Left lung (tissue), 10 donors: Measurements from ENCODE around the gene CDCA3. TPM values are rescaled to one million over a fixed set of nuclear protein-coding genes. Genes with fewer than 3 reads are reported as not detected.
A peak's percentile ranks its signal among the peaks of the same experiment; 100 is the strongest.
"Not testable (repeated sequence)": the region's sequence is repeated elsewhere in the genome, so short reads cannot be mapped to it uniquely, and the experiment has no call there.

Experiments used
- ATAC-seq: fragments of 200-7000 bp; cut with Tn5 transposase; one replicate; pipeline ENCODE4 v1.9.1; 2020; ENCODE audit warnings: moderate library complexity
- DNase-seq, 4 donors: peaks; one replicate each; pipeline ENCODE4 v3.0.0-alpha.2; 2013 to 2020
- H3K27ac ChIP-seq, 2 donors: fragments of 200-600 bp; sonication (generic) in 1 of 2; one replicate each; pipeline versions ENCODE4 v1.5.0 to v1.8.0; 2020 to 2021
- H3K27me3 ChIP-seq, 2 donors: fragments of 200-600 bp; sonication (generic) in 1 of 2; one replicate each; pipeline versions ENCODE4 v1.5.0 to v1.8.0; 2020 to 2021
- H3K36me3 ChIP-seq, 2 donors: fragments of 200-600 bp; sonication (generic) in 1 of 2; one replicate each; pipeline versions ENCODE4 v1.5.0 to v1.8.0; 2020 to 2021
- H3K4me1 ChIP-seq, 2 donors: fragments of 200-600 bp; one replicate each; pipeline ENCODE4 v1.8.0; 2021
- H3K4me3 ChIP-seq, 2 donors: fragments of 200-600 bp; sonication (generic) in 1 of 2; one replicate each; pipeline versions ENCODE4 v1.5.0 to v1.8.0; 2020 to 2021; ENCODE audit warnings: mild to moderate bottlenecking in 1 of 2
- H3K9me3 ChIP-seq, 2 donors: fragments of 200-600 bp; sonication (generic) in 1 of 2; one replicate each; pipeline versions ENCODE4 v1.5.0 to v1.8.0; 2020 to 2021
- intact Hi-C, 2 donors: fragments of 100-400 bp; cut with DNase I; formaldehyde crosslinking; loops; one replicate each; pipeline versions ENCODE4 v1.11.2 to v1.14.2; 2022
- polyA plus RNA-seq, 6 donors: library from polyadenylated mRNA; unstranded; fragments of 120-200 nt; gene quantifications; one replicate each; pipeline ENCODE4 v1.2.1, GENCODE V29; 2013; ENCODE audit not compliant: insufficient read length in 6 of 6
- total RNA-seq, 2 donors: library from RNA; stranded (reverse); fragmentation: NEBNext Ultra II Directional; extraction: Animal tissue kit (Norgen Biotek cat#: 25700); gene quantifications; one replicate each; pipeline ENCODE4 v1.2.1, GENCODE V29; 2021
- TF ChIP-seq, protein P1 (sequence below), 2 donors: fragments of 200-600 bp; sonication (generic) in 1 of 2; IDR thresholded peaks; one replicate each; pipeline versions ENCODE4 v1.5.0 to v1.8.0; 2021; ENCODE audit warnings: antibody characterized with exemption in 2 of 2
- donor health status: DM: no; HTN: yes; CAD: no.
- donor health status: DM: no; HTN: no; CAD: no.

Gene CDCA3
- total and polyA plus RNA-seq, 8 donors: 2.0 to 59.2 (median 28.2) TPM

DNA sequence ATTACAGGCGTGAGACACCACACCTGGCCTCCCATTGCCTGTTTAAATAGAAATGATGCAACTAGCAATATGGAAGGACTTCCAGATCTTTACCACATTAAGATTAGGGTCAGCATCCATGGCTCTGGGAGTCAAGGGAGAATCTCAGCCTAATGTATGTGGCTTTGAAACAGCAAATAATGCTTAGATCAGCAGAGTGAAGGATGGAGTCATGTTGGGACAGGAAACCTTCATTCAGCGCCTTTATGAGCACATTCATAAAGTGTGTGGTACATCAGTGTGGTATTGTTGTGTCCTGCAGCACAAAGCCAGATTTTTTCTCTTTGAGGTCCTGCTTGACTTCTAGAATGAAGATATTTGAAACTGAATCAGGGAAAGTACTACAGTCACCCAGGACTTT lies 37.3 kb upstream of the CDCA3 start:
- ATAC-seq: no peak
- Histone ChIP-seq H3K4me3 (no peak overlapping the region), H3K9me3 (no peaks in the 10 kb centered on the region), H3K4me1 (peaks cover 9 to 36% of the 10 kb centered on the region in 2 donors), H3K27me3 (no peaks in the 10 kb centered on the region), H3K27ac (no peak overlapping the region), H3K36me3 (peaks cover 0 to 28% of the 10 kb centered on the region in 2 donors)
- intact Hi-C loops: no loop called here
- DNase-seq: no peak
- TF ChIP-seq, protein P1, sequence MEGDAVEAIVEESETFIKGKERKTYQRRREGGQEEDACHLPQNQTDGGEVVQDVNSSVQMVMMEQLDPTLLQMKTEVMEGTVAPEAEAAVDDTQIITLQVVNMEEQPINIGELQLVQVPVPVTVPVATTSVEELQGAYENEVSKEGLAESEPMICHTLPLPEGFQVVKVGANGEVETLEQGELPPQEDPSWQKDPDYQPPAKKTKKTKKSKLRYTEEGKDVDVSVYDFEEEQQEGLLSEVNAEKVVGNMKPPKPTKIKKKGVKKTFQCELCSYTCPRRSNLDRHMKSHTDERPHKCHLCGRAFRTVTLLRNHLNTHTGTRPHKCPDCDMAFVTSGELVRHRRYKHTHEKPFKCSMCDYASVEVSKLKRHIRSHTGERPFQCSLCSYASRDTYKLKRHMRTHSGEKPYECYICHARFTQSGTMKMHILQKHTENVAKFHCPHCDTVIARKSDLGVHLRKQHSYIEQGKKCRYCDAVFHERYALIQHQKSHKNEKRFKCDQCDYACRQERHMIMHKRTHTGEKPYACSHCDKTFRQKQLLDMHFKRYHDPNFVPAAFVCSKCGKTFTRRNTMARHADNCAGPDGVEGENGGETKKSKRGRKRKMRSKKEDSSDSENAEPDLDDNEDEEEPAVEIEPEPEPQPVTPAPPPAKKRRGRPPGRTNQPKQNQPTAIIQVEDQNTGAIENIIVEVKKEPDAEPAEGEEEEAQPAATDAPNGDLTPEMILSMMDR (IDR thresholded peaks at IDR 0.05): no peak

DNA sequence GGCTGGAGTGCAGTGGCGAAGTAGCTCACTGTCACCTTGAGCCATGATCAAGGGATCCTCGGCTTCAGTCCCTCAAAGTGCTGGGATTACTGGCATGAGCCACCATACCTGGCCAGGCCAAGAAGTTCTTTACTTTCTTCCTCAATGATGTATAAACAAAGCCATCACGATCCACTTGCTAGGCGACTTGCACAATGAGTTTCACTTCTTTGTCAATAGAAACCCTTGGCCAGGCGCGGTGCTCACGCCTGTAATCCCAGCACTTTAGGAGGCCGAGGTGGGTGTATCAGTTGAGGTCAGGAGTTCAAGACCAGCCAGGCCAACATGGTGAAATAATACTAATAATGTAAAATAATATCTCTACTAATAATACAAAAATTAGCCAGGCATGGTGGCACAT lies 36.4 kb upstream of the CDCA3 start:
- peak overlapping the region; percentile 71 to 83 for H3K27ac ChIP-seq
- no peaks in the 10 kb centered on the region for H3K27me3 ChIP-seq
- ATAC-seq: peak; percentile 21
- peaks cover 9 to 36% of the 10 kb centered on the region in 2 donors for H3K4me1 ChIP-seq
- TF ChIP-seq, protein P1 (IDR thresholded peaks at IDR 0.05): no peak
- peaks cover 0 to 37% of the 10 kb centered on the region in 2 donors for H3K36me3 ChIP-seq
- H3K9me3 ChIP-seq: no peaks in the 10 kb centered on the region
- H3K4me3 ChIP-seq: no peak overlapping the region
- peak in 1 of 4 donors; percentile 66 for DNase-seq
- intact Hi-C loops: no loop called here

DNA sequence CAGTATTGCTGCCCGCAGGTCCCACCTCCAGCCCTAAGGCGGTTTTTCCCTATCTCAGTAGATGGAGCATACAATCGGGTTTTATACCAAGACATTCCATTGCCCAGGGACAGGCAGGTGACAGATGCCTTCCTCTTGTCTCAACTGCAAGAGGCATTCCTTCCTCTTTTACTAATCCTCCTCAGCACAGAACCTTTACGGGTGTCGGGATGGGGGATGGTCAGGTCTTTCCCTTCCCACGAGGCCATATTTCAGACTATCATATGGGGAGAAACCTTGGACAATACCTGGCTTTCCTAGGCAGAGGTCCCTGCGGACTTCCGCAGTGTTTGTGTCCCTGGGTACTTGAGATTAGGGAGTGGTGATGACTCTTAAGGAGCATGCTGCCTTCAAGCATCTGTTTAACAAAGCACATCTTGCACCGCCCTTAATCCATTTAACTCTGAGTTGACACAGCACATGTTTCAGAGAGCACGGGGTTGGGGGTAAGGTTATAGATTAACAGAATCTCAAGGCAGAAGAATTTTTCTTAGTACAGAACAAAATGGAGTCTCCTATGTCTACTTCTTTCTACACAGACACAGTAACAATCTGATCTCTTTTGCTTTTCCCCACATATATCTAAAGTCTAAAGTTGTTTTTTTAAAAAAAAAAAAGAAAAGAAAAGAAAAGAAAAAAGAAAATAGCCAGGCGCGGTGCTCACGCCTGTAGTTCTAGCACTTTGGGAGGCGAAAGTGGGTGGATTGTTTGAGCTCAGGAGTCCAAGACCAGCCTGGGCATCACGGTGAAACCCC lies 35.3 kb upstream of the CDCA3 start:
- ATAC-seq, H3K4me3 ChIP-seq, intact Hi-C loops, H3K27me3 ChIP-seq, H3K9me3 ChIP-seq: not testable (repeated sequence)
- DNase-seq: peak in 1 of 4 donors; percentile 17
- peaks cover 8 to 29% of the 10 kb centered on the region in 2 donors for H3K4me1 ChIP-seq
- peak overlapping the region; percentile 71 to 83 for H3K27ac ChIP-seq
- peaks cover 0 to 39% of the 10 kb centered on the region in 2 donors for H3K36me3 ChIP-seq

DNA sequence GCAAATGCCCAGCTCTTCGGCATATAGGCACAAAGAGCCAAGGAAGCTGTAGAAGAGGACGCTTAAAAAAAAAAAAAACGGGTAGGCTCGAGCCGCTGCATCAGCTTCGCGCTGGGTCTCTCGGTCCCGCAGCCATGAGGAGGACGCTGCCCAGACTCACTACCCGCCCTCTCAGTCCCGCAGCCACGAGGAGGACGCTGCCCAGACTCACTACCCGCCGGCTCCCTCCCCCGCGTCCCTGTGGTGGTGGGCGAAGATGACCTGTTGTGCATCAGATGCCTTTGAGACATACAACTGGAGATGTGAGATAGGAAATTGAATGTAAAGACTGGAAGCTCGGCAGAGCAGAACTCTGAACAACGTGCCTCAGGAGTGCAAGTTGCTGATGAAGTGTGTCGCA lies 33.5 kb upstream of the CDCA3 start:
- H3K36me3 ChIP-seq: peaks cover 0 to 39% of the 10 kb centered on the region in 2 donors
- intact Hi-C loops: no loop called here
- no peak overlapping the region for H3K27ac ChIP-seq
- ATAC-seq (no peak), DNase-seq (peak in 1 of 4 donors; percentile 12)
- TF ChIP-seq, protein P1 (IDR thresholded peaks at IDR 0.05): no peak
- peaks cover 0 to 17% of the 10 kb centered on the region in 2 donors for H3K4me1 ChIP-seq
- H3K27me3 ChIP-seq: no peaks in the 10 kb centered on the region
- no peak overlapping the region for H3K4me3 ChIP-seq
- no peaks in the 10 kb centered on the region for H3K9me3 ChIP-seq

DNA sequence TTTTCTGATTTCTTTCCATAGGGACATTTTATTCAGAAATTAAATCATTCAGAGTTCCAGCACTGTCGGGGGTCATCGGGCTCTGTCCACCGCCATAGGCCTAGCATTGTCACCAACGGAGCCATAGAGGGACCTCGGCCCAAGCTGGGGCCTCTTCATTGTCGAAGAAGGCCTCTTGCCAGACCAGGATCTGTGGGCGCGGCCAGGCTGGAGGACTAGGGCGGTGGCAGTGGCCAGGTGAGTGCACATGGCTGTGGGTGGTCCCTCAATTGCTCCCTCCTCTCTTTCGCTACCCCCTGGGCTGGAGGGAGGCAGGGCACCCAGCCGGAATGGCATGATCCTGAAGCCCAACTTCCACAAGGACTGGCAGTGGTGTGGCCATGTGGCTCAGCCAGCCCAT lies 32.6 kb upstream of the CDCA3 start:
- intact Hi-C loops: no loop called here
- Histone ChIP-seq H3K4me1 (peaks cover 0 to 17% of the 10 kb centered on the region in 2 donors), H3K4me3 (no peak overlapping the region), H3K27me3 (no peaks in the 10 kb centered on the region), H3K27ac (no peak overlapping the region), H3K36me3 (peaks cover 0 to 39% of the 10 kb centered on the region in 2 donors), H3K9me3 (no peaks in the 10 kb centered on the region)
- TF ChIP-seq, protein P1 (IDR thresholded peaks at IDR 0.05): no peak
- ATAC-seq (no peak), DNase-seq (no peak)
